Left ventricle myocardium superior (tissue), 1 donor: ENCODE data around the gene NR5A2. TPM values are rescaled to one million over a fixed set of nuclear protein-coding genes. Genes with fewer than 3 reads are reported as not detected.

ENCODE experiments used
- ATAC-seq: fragments of 200-7000 bp; cut with Tn5 transposase; one replicate; pipeline ENCODE4 v1.9.1; 2020; ENCODE audit warnings: mild to moderate bottlenecking, moderate library complexity
- DNase-seq: peaks from one replicate; pipeline ENCODE4 v3.0.0-alpha.2; 2020
- intact Hi-C: fragments of 100-400 bp; cut with micrococcal nuclease; formaldehyde crosslinking; loops from one replicate; pipeline ENCODE4 v1.11.0; 2022
- long read RNA-seq: library from polyadenylated mRNA; unstranded; transcript quantifications from one replicate; pipeline ENCODE4 v2.0.0, GENCODE V29; 2021
- total RNA-seq: library from RNA; stranded (reverse); fragmentation: NEBNext Ultra II Directional; extraction: Animal tissue kit (Norgen Biotek cat#: 25700); gene quantifications from one replicate; pipeline ENCODE4 v1.2.1, GENCODE V29; 2021
- donor health status: DM: no; HTN: yes; CAD: no; lungs with severe emphysema.

Gene NR5A2
- total RNA-seq = 1.7 TPM
- long read RNA-seq = 0 reads

DNA sequence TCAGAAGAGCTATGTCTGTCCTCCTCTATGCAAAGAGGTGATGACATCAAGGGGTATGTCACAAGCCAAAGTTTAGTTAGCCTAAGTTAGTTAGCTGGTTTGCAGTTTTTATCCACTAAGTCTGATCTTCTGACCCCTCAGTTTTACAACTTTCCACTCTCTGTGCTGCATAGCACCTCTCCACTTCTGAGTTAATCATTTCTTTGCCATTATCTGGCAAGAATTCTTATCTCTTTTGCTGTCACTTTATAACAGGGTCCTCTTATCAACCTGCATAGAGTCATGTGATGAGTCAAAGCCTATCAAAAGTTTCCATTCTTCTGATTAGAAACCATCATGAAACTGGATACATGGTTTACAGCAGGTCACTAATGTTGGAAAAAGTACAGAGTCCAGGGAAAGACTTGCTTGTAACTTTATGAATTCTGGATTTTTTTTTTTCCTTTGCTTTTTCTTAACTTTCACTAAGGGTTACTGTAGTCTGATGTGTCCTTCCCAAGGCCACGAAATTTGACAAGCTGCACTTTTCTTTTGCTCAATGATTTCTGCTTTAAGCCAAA is at the start of gene NR5A2:
NR5A2 (plus strand) TSS at position 447 of the 560 bp plus-strand sequence. CDS start 138 bp downstream, outside the sequence.
- no peak for ATAC-seq
- intact Hi-C loops = no loop called here
- no peak for DNase-seq

DNA sequence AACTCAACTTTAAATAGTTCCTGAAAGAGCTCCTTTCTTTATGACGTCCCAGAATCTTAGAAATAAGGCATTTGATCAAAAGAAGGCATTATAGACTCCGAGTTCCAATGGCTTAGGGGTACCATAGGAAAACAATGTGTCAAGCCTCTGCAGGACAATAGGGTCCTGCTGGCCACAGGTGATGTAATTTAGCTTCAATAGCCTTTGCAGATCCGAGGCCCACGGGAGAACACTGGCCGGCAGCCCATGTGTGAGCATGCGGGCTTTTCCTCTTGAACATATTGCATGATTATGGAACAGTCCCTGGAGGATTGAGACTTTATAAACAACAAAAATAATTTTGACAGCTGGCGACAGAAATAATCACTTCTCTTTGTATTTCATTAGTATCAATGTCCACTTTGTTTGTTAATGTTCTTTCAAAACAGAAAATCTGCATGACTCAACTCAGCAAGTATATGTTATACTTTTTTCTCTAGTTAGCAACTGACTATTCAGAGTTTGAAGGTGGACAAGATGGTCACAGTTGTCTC is 49.0 kb upstream of the NR5A2 start:
- intact Hi-C loops = no loop called here

DNA sequence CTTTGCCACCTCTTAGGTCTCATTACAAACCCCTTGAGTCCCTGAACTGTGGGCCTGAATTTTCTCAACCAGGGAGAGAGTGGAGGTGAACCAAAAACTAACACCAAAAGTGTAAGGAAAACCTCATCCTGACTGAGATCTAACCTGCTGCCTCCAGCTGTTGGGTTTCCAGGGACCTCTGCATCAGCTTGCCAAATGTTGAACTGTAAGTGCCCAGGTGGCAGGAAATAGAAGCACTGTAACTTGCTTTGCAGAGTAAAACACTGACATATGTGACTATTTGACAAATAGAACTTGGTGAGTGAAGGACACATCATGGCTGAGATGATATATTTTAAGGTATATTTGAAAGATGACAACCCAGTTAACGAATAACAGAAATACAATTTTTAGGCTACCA is 48.4 kb upstream of the NR5A2 start:
- intact Hi-C loops = no loop called here
- no peak for ATAC-seq
- DNase-seq = no peak

More for the DNA sequence above, 49.0 kb upstream of the NR5A2 start:
- DNase-seq (peak; percentile 33), ATAC-seq (no peak)

DNA sequence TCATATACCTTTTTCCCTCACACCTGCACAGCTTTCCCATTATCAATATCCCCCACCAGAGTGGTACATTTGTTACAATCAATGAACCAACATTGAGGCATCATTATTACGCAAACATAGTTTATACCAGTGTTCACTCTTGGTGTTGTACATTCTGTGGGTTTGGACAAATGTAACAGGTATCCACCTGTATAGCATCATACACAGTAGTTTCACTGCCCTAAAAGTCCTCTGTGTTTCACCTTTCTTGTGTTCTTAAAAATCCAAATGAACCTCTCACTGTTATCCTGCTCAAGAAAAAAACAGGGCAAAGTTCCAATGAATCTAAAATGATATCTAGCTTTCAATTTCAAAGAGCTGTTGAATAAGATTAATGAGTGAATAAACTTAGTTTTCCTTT is 45.9 kb upstream of the NR5A2 start:
- intact Hi-C loops = no loop called here
- DNase-seq = no peak

DNA sequence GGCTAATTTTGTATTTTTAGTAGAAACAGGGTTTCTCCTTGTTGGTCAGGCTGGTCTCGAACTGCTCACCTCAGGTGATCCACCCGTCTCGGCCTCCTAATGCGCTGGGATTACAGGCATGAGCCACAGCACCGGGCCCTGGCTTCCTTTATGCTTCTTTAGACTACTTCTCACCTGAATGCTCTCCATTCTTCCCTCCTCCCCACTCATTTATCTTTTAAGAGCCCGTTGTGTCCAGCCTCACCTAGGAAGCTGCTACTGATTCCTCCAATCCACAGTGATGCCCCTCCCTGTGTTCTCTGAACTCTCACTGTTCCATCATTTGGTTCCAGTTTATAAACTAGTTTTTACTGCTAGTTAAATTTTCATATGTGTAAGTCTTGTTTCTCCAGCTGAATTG is 44.9 kb upstream of the NR5A2 start:
- intact Hi-C loops = no loop called here
- DNase-seq = no peak
- ATAC-seq = no peak

More for the DNA sequence above, 45.9 kb upstream of the NR5A2 start:
- ATAC-seq = no peak

DNA sequence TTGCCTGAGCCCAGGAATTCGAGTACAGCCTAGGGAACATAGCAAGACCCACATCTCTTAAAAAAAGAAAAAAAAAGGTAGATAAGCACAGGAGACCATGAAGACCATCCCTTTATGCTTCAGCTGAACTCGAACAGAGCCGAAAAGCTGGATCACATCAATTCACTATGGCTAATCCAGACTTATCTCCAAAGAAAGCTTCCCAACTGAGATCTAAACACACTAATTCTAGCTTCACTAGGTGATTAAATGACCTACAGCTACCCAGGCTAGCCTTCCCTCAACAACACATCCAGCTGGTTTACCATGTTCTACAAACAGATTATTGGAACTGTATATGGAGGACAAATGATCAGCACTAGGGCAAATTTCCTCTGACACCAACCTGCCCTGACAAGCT is 44.0 kb upstream of the NR5A2 start:
- intact Hi-C loops = no loop called here
- no peak for ATAC-seq
- DNase-seq = no peak

DNA sequence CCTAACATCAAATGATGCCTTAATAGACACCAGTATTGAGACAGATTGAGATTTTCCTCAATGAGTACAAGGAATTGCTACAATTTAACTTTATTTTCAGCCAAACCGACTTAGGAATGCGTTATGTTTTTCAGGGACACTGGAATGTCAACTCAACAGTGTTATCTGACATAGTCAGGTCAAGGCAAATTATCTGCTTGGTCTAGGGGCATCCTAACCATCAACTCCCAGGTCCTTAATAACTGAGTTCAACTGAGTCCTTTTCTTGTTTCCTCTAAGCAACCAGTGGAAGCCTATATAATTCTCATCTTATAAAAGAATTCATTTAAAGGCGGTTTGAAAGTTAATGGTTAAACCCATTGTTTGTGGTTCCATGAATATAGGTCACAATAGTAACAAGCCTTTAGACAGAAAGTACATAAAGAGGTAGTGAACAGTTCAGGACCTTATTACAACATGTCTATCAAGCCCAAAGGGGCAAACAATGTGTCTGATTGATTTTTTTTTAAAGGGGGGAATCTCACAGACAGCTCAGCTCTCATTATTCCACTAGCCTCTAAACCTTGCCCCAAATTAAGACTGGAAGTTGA is 32.3 kb upstream of the NR5A2 start:
- intact Hi-C loops = no loop called here
- no peak for DNase-seq
- no peak for ATAC-seq

DNA sequence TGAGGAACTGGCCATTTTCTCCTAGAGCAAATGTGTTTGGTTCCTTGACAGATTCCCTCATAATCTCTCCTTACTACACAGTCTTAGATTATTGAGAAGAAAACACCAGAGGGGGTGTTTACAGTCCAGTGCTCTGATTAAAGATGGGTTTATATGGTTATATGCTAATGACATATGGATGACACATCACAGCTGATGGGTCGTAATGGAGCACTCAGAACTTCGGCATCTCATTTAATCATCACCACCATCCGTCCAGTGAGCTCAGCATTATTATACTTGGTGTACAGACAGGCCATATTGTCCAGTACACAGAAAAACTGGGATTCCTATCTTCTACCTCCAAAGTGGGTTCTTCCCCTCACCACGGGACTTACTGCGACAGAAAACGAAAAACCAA is 22.3 kb upstream of the NR5A2 start:
- intact Hi-C loops = no loop called here
- no peak for ATAC-seq
- no peak for DNase-seq

DNA sequence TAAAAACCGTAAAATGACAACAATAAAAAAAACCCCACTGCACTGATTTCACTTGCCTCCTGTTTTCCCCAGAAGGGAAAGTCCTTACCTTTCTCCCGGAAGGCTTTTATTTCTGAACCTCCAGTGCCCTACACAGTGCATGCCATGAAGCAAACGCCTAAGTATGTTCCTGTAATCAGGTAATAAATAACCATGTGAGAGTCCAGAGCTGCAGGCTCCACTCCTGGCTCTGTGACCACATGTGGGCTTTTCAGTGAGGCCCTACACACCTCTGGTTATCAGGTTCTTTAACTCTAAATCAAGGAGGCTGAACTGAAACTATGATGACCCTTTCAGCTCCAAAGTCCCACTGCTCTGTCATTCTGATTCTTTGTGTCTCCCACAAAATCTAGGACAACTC is 20.8 kb upstream of the NR5A2 start:
- DNase-seq = no peak
- intact Hi-C loops = no loop called here
- ATAC-seq = no peak

DNA sequence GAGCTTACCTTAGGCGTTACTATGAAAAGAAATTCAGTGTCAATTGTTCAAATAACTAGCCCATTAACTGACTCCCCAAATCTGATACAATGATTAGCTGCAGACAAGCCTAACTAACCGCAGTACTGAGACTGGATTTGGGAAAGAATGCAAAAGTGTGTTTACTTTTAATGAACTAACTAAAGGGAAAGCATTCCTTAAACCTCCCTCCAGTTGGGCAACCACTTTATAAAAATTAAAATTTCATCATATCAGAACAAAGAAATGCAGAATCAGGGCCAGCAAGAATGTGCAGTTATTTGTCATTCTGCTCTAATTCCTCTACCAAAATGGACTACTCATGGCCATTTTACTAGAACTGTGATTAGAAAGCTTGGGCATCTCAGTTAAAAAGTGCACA is 11.7 kb upstream of the NR5A2 start:
- intact Hi-C loops = no loop called here
- DNase-seq (no peak), ATAC-seq (no peak)

DNA sequence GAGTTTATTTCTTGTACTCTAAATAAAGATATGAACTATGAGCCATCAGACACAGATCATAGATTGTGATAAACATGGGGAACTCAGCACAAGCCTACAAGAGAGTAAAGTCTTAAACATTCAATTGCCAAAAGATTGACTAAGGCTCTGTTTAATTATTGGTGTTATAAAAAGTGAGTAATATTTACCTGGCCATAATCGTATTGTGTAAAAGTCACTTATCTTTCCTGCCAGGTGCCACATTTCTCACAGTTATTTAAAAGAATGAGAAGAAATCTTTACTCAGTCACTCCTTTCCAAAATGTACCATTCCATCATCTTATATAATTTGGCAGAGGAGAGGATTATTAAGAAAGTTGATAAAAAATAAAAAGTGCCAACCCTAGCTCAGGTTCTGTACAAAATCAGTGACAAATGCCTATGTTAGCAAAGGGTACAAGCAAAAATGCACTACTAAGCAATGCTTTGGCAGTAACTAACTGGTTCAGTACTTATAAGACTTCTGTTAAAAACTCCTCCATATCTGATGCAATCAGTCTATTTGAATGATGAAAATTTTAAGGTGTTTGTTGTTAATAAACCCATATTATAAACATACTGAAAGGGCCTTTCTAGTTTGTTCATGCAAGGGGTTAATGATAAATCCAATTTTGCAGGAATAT is 5.8 kb upstream of the NR5A2 start:
- intact Hi-C loops = no loop called here
- no peak for DNase-seq
- ATAC-seq = no peak

DNA sequence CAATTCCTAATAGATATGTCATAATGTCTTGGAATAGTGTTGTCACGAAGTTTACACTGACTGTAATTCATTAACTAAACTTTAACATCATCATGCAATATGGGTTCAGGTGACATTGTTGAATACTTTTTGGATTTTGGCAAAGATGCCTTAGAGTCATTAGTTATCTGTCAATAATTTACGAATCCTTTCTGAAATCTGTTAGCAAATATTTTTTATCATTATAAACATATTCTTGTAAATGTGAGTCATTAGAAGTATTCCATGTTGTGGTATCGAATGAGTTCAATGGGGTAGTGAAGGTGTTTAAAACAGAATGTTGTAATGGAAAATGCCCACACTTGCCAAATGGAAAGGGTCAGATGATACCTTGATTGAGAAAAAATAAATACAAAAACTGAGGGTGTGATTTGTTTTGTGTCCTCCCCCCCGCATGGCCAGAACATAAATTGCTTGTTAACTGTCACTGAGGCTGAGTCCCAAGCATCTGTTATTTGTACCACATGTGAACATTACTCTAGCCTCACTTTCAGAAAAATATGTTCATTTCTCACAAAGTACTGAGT is 5.2 kb upstream of the NR5A2 start:
- intact Hi-C loops = no loop called here
- ATAC-seq = no peak
- DNase-seq = no peak

DNA sequence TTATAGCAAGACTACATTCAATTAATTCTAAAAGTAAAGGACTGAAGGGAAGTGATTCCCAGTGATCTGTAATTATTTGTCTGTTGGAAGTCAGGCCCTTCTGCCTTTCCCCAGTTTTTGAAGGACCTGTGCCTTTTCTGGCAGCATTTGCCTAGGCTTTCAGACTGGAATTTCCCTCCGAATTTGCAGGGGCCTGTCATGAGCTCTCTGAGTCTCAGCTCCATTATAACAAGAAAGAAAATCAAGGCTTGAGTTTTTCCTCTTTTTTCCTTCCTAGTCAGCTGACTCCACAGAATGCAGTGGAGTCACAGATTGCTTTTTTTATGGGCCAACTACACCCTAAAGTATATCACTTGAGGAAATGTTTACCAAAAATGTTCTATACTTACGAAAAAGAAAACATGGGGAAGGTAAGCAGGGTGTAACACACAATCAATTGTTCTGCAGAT is 1.1 kb downstream of the NR5A2 start:
- ATAC-seq = no peak
- intact Hi-C loops = no loop called here
- no peak for DNase-seq

DNA sequence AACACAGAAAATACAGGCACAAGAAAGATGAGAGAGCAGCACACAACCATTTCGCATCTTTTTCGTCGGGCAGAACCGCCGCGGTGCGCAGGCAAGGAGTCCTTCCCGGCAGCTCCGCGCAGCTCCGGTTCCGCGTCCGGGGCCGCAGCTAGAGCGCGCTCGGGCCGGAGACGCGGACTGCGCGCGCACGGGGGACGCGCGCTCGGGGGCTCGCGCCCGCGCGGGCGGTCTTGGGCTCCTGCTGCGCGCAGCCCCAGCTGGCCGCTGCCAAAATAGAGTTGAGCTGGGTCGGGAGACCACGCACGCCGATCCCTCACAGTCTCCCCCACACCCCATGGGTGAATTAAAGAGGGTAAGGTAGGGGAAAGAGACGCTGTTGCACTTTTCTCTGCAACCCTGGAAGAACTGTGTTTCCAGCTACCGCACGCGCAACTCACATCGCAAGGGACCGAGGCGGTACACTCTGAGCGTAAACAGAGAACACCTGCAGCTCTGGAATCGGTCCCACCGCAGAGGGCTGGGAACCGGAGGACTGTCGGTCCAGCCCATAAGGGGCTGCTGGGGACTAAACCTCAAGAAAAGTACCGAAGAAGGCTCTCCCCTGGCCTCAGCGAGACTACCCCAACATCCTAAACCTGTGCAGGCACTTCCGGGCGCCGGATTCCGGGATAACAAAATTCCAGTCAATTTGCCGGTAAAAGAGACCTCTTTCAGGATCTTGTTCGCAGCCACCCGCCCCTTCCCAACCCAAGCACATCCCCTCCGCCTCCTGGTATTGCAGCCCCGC is 1.7 kb downstream of the NR5A2 start:
- peak; percentile 75 for ATAC-seq
- peak; percentile 52 for DNase-seq
- intact Hi-C loops = no loop called here

DNA sequence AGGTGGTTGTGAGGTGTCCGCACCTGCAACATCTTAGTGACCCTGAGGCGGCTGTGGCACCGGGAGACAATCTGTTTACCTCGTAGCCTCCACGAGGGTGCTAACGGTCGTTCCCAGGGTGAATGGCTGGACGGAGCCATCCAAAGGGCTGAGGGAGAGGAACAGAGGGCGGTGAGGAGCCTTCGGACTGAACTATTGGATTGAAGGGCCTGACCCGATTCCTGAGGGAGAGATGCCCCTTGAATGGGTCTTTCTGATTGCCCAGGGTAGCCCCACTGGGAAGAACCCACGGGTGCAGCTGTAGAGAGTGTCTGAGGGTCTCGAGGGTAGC is 2.3 kb downstream of the NR5A2 start:
- intact Hi-C loops = no loop called here
- ATAC-seq (no peak), DNase-seq (no peak)

DNA sequence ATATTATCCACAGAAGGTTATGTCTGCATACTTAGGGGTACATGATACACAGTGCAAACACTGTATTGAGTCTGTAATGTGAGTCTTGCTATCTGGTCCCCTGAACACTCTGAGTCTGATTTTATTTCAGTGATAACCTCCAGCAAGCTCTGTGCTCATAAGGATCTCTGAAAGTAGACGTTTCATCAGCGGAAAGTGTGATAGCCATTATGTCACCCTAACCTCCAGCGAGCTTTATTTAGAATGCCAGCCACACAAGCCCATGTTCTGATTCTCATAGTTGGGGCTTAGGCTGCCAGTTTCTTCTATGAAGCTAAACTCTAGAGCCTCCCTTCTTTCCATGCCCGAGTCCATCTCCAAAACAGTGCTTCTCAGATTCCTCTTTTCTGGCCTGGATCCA is 3.3 kb downstream of the NR5A2 start:
- ATAC-seq (no peak), DNase-seq (no peak)
- intact Hi-C loops = no loop called here

DNA sequence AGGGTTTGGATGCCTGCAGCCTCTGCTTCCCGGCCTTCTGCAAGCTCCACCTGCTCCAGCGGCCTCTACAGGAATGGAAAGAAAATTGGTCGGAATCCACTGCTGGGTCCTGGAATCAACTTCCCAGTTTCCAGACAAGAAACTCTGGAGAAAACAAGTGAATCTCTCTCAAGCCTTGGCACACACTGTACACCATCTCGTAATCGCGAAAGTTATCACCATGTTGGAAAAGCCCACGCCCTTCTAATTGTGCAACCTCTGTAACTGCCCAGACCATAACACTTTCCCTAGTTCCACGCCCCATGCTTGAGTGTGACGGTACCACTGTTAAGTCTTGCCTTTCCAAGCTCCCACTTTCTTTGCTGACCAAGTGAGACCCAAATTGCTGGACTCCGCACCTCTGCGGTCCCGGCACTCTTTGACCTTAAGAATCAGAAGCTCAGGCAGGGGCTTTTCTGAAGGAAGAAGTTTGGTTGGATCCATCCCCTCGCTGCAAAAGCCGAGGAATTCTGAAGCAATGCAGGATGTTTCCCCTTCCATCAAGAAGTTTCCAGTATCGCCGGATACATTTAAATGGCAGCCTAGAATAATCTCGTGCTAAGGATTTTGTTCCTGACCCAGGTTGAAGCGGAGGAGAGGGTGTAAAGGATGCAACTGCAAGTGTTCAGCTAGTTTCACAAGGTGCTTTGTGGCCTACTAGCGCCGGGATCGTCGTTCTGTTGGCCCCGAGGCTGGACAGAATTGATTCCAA is 6.2 kb downstream of the NR5A2 start:
- intact Hi-C loops = no loop called here
- ATAC-seq = no peak
- no peak for DNase-seq

DNA sequence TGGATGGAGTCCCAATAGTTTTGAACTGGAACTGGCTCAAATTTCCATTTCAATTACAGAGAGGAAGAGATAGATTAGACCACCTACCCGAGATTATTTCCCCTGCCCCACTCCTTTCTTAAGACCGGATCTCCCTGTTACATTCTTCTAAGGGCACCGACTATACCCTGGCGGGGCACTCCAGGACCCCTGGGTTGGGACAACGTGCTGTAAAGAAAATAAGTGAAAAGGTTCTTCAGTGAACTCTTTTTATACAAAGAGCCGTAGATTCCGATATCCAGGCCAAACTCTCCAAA is 6.7 kb downstream of the NR5A2 start:
- DNase-seq (no peak), ATAC-seq (no peak)
- intact Hi-C loops = no loop called here

DNA sequence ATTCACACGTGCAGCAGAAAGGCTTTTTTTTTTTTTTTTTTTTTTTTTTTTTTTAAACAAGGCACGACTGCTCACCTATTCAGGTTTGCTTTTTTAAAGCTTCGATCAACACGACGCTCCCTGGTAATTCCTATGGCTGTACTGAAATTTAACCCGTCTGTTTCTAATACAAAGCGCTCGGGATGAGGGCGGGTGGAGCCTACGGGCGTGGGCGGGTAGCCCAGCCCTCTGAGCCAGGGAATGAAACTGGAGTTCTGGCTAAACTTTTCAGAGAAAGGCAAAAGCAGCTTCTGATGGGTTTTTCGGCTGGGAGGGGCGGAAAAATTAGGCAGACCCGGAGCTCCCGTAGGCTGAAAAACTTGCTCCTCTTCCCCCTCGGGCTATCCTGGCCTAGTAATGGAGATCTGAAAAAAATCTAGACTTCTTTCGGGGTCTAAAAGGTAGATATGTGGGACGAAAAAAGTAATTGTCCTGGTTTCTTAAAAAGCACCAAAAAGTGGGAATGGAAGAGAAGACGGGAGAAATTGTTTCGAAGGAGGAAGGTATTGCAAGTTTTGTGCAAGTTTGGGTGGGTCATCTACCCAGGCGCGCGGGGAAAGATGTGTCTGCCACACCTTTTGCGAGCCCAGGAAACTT is 7.4 kb downstream of the NR5A2 start:
- no peak for DNase-seq
- ATAC-seq = no peak
- intact Hi-C loops = no loop called here
